Stimulated activated CD8-positive, alpha-beta memory T cell treated with anti-CD3 and anti-CD28 coated beads, Interleukin-7, amount 100 ng/mL, for 4 hours (primary cell): ENCODE results near the gene AKR1B15.
"Not testable (repeated sequence)": the region's sequence is repeated elsewhere in the genome, so short reads cannot be mapped to it uniquely, and the experiment has no call there.

Experiments used
- DNase-seq, 2 donors: peaks; one replicate each; pipeline ENCODE4 v3.0.0-alpha.2; 2020; ENCODE audit warnings: low read depth in 2 of 2

AKR1B15 gene

GRCh38 chr7:134548877-134549276 lies at the start of gene AKR1B15:
AKR1B15 (plus strand) TSS chr7:134549110; CDS start chr7:134564620, 15,510 bp downstream.
- DNase-seq: no peak

GRCh38 chr7:134500406-134500805 lies 48.5 kb upstream of the AKR1B15 start:
- no peak for DNase-seq

- DNase-seq: no peak
Observed at GRCh38 chr7:134500982-134501381, 47.9 kb upstream of the AKR1B15 start.

- no peak for DNase-seq
Observed at GRCh38 chr7:134502463-134503371, 46.2 kb upstream of the AKR1B15 start.

- no peak for DNase-seq
Observed at GRCh38 chr7:134504660-134505164, 44.2 kb upstream of the AKR1B15 start.

- no peak for DNase-seq
Observed at GRCh38 chr7:134505856-134506255, 43.1 kb upstream of the AKR1B15 start.

GRCh38 chr7:134509010-134509409 lies 39.9 kb upstream of the AKR1B15 start:
- DNase-seq: no peak

GRCh38 chr7:134510646-134511045 lies 38.3 kb upstream of the AKR1B15 start:
- no peak for DNase-seq

GRCh38 chr7:134512271-134512670 lies 36.6 kb upstream of the AKR1B15 start:
- no peak for DNase-seq

- DNase-seq: no peak
Observed at GRCh38 chr7:134513169-134513752, 35.6 kb upstream of the AKR1B15 start.

GRCh38 chr7:134514106-134514505 lies 34.8 kb upstream of the AKR1B15 start:
- no peak for DNase-seq

GRCh38 chr7:134514663-134515062 lies 34.2 kb upstream of the AKR1B15 start:
- DNase-seq: no peak

GRCh38 chr7:134515569-134516468 lies 33.1 kb upstream of the AKR1B15 start:
- DNase-seq: no peak

- DNase-seq: no peak
Observed at GRCh38 chr7:134520130-134520529, 28.8 kb upstream of the AKR1B15 start.

GRCh38 chr7:134522601-134523000 lies 26.3 kb upstream of the AKR1B15 start:
- no peak for DNase-seq

GRCh38 chr7:134525449-134525848 lies 23.5 kb upstream of the AKR1B15 start:
- DNase-seq: not testable (repeated sequence)

- DNase-seq: not testable (repeated sequence)
Observed at GRCh38 chr7:134526552-134527248, 22.2 kb upstream of the AKR1B15 start.

GRCh38 chr7:134527979-134528371 lies 20.9 kb upstream of the AKR1B15 start:
- no peak for DNase-seq

- DNase-seq: no peak
Observed at GRCh38 chr7:134528749-134529148, 20.2 kb upstream of the AKR1B15 start.

GRCh38 chr7:134530460-134530859 lies 18.4 kb upstream of the AKR1B15 start:
- no peak for DNase-seq
